Bronchial epithelial cell (primary cell): ENCODE results near the gene MOSMO. TPM values are rescaled to one million over a fixed set of nuclear protein-coding genes. Genes with fewer than 3 reads are reported as not detected.

ENCODE experiments used
- DNase-seq: peaks from one replicate; pipeline ENCODE4 v3.0.0-alpha.2; 2010; ENCODE audit warnings: low read depth
- FAIRE-seq: peaks from 2 replicates; lab custom pipeline; 2011; peaks lifted over from hg19 to GRCh38; lab: Jason Lieb, UNC
- H3K27me3 ChIP-seq: 2 replicates; pipeline ENCODE4 v1.5.1; 2011; ENCODE audit warnings: low read length; ENCODE audit not compliant: control insufficient read depth, insufficient read depth
- H3K36me3 ChIP-seq: 2 replicates; pipeline ENCODE4 v1.5.1; 2011; ENCODE audit warnings: low read length; ENCODE audit not compliant: control insufficient read depth, insufficient read depth
- H3K4me3 ChIP-seq: 2 replicates; pipeline ENCODE4 v1.5.1; 2011; ENCODE audit warnings: mild to moderate bottlenecking, low read depth, low read length, control low read depth
- total RNA-seq: library from RNA; depleted of rRNA; stranded (reverse); fragments of >200 nt; gene quantifications from 2 replicates; pipeline ENCODE4 v1.2.1, GENCODE V29; 2014
- TF ChIP-seq, protein P1 (sequence below): IDR thresholded peaks from 2 replicates; pipeline ENCODE4 v1.5.1; 2011; ENCODE audit warnings: mild to moderate bottlenecking, moderate library complexity, low read length, control low read depth, inconsistent platforms; ENCODE audit not compliant: insufficient read depth, severe bottlenecking

Gene MOSMO
- 9.7 and 17.6 TPM in 2 replicates for total RNA-seq

DNA sequence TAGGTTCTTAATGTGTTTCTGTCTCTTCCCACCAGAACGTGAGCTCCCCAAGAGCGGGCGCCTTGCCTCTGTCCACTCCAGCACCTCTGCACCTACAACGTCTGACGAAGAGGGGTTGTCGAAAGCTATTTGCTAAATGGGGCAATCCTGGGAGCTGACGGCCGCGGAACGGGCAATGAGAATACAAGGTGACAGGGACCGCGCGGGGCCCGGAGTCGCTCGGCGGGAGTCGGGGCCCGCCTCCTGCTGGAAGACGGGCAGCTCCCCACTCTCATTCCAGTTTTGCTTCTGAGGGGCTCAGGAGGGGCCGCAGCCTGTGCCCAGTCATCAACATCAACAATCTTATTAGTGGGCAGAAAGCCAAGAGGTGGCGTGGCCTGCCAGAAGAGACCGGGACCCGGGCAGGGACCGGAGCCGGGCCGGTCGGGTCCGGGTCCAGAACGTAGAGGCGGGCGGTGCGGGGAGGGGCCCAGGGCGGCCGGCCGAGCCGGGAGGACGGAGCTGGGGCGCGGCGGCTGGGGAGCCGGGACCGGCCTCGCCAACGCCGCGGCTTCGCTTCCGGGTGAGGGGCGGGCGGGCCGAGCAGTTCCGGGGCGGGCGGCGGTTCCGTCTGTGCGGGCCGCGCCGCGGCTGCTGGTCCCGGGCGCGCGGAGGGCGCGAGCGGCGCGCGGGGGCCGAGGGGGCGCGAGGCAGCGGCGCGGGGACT is at the start of gene MOSMO:
MOSMO (plus strand) TSS at position 603 of the 706 bp plus-strand sequence. CDS start 191 bp downstream, outside the sequence.
- TF ChIP-seq, protein P1, sequence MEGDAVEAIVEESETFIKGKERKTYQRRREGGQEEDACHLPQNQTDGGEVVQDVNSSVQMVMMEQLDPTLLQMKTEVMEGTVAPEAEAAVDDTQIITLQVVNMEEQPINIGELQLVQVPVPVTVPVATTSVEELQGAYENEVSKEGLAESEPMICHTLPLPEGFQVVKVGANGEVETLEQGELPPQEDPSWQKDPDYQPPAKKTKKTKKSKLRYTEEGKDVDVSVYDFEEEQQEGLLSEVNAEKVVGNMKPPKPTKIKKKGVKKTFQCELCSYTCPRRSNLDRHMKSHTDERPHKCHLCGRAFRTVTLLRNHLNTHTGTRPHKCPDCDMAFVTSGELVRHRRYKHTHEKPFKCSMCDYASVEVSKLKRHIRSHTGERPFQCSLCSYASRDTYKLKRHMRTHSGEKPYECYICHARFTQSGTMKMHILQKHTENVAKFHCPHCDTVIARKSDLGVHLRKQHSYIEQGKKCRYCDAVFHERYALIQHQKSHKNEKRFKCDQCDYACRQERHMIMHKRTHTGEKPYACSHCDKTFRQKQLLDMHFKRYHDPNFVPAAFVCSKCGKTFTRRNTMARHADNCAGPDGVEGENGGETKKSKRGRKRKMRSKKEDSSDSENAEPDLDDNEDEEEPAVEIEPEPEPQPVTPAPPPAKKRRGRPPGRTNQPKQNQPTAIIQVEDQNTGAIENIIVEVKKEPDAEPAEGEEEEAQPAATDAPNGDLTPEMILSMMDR, result no peak
- FAIRE-seq (no peak), DNase-seq (peak; percentile 64)
- Histone ChIP-seq H3K4me3 (peak within 1 kb of the TSS; percentile 87), H3K36me3 (no peaks in the 10 kb centered on the region), H3K27me3 (no peaks in the 10 kb centered on the region)

DNA sequence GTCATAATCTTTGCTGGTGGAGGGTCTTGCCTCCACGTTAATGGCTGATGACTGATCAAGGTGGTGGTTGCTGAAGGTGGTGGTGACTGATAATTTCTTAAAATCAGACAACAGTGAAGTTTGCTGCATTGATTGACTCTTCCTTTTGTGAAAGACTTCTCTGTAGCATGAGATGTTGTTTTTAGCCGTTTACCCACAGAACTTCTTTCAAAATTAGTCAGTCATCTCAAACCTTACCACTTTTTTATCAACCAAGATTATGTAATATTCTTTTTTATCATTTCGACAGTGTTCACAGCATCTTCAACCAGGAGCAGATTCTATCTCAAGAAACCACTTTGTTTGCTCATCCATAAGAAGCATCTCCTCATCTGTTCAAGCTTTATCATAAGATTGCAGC is 48.9 kb upstream of the MOSMO start:
- H3K4me3 ChIP-seq, result no peak overlapping the region
- FAIRE-seq, result no peak
- TF ChIP-seq, protein P1, result no peak
- no peak for DNase-seq
- peaks cover 10% of the 10 kb centered on the region for H3K36me3 ChIP-seq
- no peaks in the 10 kb centered on the region for H3K27me3 ChIP-seq

DNA sequence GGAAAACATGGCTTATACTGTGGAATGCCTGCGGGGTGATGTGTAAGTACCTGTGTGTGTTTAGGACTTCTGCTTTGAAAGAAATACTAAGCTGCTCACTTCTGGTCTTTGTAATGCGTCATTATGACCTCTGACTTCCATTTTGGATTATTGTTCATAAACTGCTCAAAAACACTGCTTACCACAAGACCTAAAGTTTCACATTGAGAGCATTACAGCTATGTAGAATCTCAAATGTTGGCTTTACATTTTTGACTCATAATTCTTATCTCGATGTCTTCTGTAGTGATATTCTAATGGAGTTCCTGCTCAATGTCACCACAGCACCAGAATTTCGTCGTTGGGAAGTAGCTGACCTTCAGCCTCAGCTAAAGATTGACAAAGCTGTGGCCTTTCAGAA is 45.4 kb upstream of the MOSMO start:
- no peak for DNase-seq
- no peak overlapping the region for H3K4me3 ChIP-seq
- no peaks in the 10 kb centered on the region for H3K27me3 ChIP-seq
- TF ChIP-seq, protein P1, result no peak
- no peak for FAIRE-seq
- peaks cover 17% of the 10 kb centered on the region for H3K36me3 ChIP-seq

DNA sequence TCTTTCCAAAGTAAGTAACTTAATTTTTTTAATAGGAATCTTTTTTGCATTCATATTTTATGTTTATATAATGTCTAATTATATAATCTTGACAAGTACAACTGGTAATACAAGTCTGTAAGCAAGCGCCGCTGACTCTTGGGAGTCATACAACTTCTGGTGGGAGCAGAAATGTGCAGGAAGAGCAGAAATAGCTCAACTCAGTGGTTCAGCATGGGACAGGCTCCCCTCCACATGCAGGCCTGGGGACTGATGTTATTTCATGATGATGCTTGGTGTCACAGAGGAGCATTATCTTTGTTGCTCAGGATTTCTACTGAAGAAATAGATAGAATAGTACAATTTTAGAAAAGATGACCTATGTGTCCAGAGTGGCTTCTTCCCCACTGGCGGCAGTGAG is 44.0 kb upstream of the MOSMO start:
- FAIRE-seq, result no peak
- DNase-seq, result no peak
- Histone ChIP-seq H3K4me3 (no peak overlapping the region), H3K36me3 (peaks cover 17% of the 10 kb centered on the region), H3K27me3 (no peaks in the 10 kb centered on the region)
- TF ChIP-seq, protein P1, result no peak

DNA sequence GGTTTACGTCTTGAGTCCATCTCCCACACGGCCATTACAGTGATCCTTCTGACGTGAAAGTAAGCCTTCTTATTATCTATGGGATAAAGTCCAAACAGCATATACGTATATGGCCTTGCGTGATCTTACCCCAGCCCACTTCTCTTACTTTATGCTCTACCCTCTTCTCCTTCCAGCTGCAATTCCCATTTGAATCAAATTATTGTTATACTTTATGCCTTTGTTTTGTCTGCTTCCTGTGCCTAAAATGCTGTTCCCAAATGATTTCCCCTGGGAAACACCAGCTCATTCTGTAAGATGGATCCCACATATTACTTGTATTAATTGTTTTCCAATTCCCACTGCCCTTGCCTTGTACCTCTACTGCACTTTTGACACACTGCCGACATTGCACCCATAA is 43.6 kb upstream of the MOSMO start:
- DNase-seq (no peak), FAIRE-seq (no peak)
- Histone ChIP-seq H3K4me3 (no peak overlapping the region), H3K36me3 (peaks cover 14% of the 10 kb centered on the region), H3K27me3 (no peaks in the 10 kb centered on the region)
- TF ChIP-seq, protein P1, result no peak

DNA sequence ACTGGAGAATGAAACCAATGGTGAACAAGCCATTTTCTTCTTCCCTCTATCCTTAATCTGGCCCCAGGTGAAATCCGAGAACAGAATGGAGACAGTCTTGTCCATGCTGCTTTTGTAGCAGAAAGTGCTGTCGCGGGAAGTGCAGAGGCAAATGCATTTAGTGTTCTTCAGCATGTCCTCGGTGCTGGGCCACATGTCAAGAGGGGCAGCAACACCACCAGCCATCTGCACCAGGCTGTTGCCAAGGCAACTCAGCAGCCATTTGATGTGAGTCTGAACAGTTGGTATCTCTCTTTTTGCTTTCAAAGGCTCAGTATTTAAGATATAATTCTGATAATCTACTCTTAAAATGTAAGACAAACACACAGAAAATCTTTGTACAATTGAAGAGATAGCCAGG is 36.1 kb upstream of the MOSMO start:
- peaks cover 19% of the 10 kb centered on the region for H3K36me3 ChIP-seq
- TF ChIP-seq, protein P1, result no peak
- no peak for FAIRE-seq

More for the DNA sequence above, 36.1 kb upstream of the MOSMO start:
- DNase-seq, result no peak
- no peak overlapping the region for H3K4me3 ChIP-seq
- H3K27me3 ChIP-seq, result no peaks in the 10 kb centered on the region
